NCI-H187 (cell line): ENCODE measurements around the gene OLFM3.

ENCODE experiments used
- DNase-seq, 2 experiments: peaks; one replicate each; lab custom pipeline; 2025; lab: John Stamatoyannopoulos, UW

OLFM3 gene

DNA sequence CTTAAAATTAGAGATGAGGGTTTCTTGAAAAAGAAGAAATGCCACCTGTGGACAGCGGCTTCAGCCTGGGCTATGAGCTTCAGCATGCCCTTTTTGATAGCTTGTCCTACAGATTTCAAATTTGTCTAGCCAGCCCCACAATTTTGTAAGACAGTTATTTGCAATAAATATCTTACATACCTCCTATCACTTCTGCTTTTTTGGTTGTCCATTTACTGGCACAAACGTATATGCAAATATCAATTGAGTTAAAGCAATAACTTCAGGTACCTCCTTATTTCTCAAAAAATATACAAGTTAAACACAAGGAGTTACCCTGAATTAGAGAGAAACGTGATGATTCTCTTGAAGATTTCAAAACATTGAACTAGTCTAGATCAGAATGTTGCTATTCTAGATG lies 53.5 kb downstream of the OLFM3 start:
- DNase-seq: no peak

DNA sequence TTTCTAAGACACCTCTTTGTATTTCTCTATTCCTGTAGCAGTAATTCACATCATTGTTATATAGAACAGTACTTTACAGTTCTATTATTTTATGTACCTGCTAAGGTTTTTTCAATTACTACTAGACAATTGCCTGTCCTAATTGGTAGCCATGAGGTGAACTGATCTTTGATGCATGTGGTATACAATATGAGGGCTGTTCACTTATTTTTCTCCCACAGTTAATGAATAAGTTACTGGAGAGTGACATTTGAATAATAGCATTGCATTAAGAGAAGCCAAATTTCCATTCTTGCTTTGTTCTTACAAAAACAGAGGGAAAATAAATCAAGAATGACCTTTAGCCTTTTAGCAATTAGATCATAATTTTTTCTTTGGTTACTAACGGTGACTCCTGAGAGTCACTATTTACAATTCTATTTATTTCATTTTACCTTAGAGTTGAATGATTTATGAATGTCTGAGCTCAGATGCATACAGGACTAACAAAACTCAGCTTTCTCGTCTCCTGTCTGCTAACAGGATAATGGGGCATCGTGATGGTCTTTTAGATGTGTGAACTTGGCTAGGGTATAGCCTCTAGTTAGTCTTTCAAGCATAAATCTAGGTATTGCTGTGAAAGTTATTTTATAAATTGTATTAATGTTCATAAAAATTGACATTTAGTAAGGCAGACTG lies 54.1 kb downstream of the OLFM3 start:
- DNase-seq: no peak

- DNase-seq: no peak
Observed at GRCh38 chr1:101938681-101939080, 58.0 kb downstream of the OLFM3 start.

DNA sequence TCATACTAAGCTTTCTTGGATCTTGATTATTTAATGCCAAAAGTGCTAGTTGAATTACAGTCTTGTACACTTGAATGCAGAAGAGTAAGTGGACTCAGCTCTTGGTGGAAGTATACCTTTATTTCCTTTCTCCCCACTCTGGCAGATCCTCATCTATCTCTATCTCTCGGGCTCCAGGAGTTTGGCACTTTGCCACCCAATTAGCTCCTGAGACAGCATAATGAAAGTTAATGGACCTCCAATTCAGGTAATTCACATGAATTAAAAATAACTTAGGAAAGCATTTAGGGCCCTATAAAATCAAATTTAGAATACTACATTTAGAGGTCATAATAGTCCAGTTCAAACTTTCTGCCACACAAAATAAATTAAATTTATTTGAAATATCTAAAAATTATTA lies 67.4 kb downstream of the OLFM3 start:
- DNase-seq: no peak

GRCh38 chr1:101928829-101929228 lies 67.9 kb downstream of the OLFM3 start:
- DNase-seq: no peak

DNA sequence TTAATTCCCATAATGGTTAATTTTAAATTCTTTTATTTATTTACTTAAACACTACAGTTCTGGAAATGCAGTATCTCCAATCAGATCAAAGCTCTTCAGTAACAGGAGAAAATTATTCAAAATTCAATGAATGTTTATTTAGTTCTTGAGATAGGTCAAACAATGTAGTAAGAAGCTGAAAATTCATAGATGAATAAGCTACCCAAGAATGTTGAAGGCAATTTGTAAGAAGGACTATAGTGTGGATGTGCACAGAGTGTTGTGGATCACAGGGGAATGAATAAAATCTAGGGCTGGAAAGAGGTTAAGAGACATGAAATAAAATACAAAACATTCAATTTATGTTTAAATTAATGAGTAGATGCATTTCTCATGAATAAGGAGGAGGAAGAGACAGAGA lies 72.0 kb downstream of the OLFM3 start:
- DNase-seq: no peak

GRCh38 chr1:101920577-101920976 lies 76.1 kb downstream of the OLFM3 start:
- no peak for DNase-seq

DNA sequence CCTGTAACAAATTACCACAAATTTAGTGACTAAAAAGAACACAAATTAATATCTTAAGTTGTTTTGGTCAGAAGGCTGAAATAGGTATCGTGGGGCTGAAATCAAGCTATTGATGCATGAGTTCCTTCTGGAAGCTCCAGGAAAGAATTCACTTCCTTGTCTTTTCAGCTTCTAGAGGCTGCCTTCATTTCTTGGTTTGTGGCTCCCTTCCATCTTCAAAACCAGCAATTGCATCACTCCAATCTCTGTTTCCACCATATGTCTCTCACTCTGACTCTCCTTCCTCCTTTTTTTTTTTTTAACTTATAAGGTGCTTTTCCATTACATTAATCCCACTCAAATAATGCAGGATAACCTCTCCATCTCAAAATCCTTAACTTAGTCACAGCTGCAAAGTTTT lies 78.4 kb downstream of the OLFM3 start:
- DNase-seq: no peak

DNA sequence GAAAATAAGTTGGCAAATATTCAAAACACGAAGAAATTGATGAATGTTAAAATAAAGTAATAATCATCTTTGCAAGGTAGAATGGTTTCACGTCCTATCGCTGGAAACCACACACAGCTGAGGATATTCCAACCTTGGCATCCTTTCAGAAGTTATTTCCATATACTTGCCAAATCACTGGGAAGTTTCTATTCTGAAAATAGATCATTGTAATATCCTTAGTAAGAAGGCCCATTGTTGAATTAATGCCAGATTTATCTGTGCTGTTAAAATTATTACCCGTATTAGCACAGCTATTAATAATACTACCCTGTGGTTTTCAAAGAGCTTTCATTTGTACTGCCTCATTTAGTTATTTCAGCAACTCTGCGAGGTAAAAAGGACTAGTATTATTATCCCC lies 81.1 kb downstream of the OLFM3 start:
- DNase-seq: no peak

- DNase-seq: no peak
Observed at GRCh38 chr1:101914473-101915242, 82.1 kb downstream of the OLFM3 start.

GRCh38 chr1:101911894-101912293 lies 84.8 kb downstream of the OLFM3 start:
- DNase-seq: no peak

- DNase-seq: no peak
Observed at GRCh38 chr1:101908980-101909379, 87.7 kb downstream of the OLFM3 start.

DNA sequence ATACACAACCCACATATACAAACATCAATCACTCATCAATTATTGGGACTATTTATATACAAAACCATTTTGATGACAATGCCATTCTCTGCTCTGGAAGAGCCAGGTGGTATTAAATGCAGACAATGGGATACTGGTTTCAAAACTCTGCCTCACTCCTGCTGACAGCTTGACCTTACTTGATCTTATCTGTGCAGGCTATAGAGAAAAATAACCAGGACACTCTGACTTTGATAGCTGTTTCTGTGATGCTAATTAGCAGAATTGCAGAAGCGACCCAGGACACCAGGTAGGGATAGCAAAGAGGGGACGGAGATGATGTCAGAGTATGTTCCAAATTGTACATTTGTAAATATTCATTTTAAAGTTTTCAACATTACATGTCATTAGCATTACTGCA lies 89.5 kb downstream of the OLFM3 start:
- no peak for DNase-seq

DNA sequence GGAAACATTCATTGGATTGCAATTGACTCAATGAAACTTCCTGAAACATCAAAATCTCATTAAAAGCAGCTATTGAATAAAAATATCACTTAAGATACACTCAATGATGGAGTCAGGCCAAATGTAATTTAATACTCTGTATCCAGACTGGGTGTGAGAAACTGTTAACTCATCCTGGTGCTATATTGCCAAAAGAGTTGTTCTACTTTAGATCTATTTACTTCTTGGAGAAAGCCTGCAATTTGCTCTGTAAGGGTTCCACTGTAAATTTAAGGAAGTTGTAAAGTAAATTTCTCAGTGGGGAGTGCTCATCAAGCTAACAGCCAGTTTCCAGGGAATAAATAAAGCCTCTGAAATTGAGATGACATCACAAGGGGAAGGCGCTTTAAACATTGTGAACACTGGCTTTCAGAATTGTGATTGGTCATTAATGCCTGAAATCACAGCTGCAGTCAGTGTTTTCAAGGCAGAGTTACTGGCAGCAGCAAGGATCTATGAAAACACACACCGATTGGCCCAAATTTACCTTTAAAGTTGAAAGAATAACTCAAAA lies 91.4 kb downstream of the OLFM3 start:
- no peak for DNase-seq

GRCh38 chr1:101902199-101902598 lies 94.5 kb downstream of the OLFM3 start:
- DNase-seq: no peak

DNA sequence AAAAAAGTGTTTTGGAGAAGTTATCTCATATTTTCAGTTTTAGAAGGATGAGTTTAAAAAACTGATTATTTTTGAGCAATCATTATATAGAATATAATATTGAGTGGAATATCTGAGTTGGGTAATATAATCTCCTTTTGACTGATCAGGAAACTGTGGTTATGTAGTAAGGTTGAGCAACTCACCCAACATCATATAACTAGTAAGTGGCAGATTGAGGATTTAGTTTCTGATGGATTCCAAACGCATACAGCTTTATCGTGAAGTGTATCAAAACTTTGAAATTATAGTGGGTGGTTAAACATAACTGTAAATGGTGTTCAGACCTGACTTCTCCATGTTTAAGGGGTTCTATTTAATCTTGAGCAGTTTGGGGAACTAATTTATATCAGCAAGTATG lies 98.6 kb downstream of the OLFM3 start:
- no peak for DNase-seq

DNA sequence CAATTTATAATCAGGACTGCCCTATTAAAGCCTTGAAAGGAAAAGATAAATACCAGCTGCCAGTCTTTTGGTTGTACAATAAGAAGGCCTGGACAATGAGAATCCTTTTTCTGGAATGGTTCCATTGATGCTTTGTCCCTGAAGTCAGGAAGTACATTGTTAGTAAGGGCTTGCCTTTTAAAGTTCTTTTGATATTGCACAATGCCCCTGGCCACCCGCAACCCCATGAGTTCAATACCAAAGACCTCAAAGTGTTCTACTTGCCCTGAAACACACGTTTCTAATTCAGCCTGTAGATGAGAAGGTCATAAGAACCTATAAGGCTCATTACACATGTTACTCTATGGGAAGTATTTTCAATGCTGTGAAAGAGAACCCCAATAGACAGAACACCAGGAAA lies 112.1 kb downstream of the OLFM3 start:
- no peak for DNase-seq

DNA sequence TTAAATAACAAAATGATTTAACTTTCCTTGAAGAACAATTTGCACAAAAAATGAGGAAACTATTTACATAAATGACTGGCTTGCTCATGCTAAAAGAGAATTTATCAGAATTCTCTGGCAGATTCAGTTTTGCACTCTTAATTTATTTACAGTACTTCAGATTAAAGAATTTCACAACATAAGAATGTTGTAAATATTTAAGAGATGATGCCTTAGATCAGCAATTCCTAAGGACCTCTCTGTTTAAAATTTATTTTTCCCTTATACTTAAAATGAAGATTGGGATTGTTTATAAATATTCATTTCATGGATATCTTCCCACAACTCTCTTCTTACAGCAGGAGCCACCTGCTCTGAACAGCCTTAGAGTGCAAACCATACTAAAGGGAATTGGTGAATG lies 120.8 kb downstream of the OLFM3 start:
- DNase-seq: no peak

GRCh38 chr1:101873672-101874071 lies 123.1 kb downstream of the OLFM3 start:
- no peak for DNase-seq

- no peak for DNase-seq
Observed at GRCh38 chr1:101859941-101860340, 136.8 kb downstream of the OLFM3 start.

GRCh38 chr1:101854271-101854670 lies 142.5 kb downstream of the OLFM3 start:
- no peak for DNase-seq

DNA sequence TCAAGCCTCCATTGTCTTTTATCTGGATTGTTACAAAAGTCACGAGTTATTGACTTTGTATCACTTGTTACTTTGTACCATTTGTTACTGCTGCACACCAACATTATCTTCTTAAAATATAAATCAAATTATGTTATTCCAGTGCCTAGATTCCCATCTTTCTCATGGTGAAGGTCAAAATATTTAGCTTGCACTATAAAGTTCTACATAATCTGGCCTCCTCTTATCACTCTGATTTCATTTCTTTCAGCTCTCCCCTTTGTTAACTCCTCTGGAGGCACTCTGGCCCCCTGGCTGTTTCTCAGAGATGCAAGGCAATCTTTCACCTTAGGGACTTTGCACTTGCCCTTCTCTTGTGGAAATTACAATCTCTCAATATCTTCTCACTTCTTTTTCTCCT lies 143.8 kb downstream of the OLFM3 start:
- no peak for DNase-seq

DNA sequence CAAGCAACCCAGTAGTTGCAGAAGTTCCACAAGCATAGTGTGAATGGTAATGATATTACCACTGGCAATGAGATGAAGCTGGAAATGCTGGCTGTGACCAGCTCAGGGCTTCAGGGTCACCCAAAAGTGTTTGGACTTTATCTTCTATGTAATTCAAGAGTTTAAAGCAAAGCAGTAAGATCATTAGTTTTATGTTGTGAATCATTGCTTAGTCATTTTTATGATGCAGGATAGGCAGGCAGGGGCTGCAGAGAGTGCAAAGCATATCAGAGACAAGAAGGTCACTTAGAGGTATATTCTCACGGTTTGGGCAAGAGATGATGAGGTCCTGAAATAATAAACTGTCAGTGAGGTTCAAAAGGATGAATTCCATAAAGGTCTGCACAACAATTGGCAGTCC lies 147.4 kb downstream of the OLFM3 start:
- no peak for DNase-seq

GRCh38 chr1:101847626-101848025 lies 149.1 kb downstream of the OLFM3 start:
- DNase-seq: no peak
